Measurements from ENCODE around the gene LRRC8A. TPM values are rescaled to one million over a fixed set of nuclear protein-coding genes. Genes with fewer than 3 reads are reported as not detected.

Gene LRRC8A
- total and polyA plus RNA-seq, 2 of the 13 experiments (the other 11 are each of a cell fraction or from before 2014, with no cell fraction given): 16.1 to 40.6 TPM

- TF ChIP-seq USF2 (IDR thresholded peaks at IDR 0.05; ENCODE audit: low read depth, low read length) (peak; percentile 98), USF2 (CRISPR knock-in tag; IDR thresholded peaks at IDR 0.05; ENCODE audit: borderline replicate concordance) (peak; percentile 98; the same call in 1 of the 2 replicates), PATZ1 (CRISPR knock-in tag; IDR thresholded peaks at IDR 0.05) (peak; percentile 87), RNF2 (conservative IDR thresholded peaks at IDR 0.05; ENCODE audit: low read depth) (no peak), REST (IDR thresholded peaks at IDR 0.05; ENCODE audit: borderline replicate concordance in 1 of 2, low read depth in 1 of 2, low read length in 2 of 2) (peak in 1 of 2 experiments; percentile 52; a peak in 1 of 4 replicates), SMAD1 (CRISPR knock-in tag; IDR thresholded peaks at IDR 0.05; ENCODE audit: borderline replicate concordance, low read depth) (0 out of 2 replicates have a peak, but pooled peaks have one; percentile 71), CBFB (CRISPR knock-in tag; IDR thresholded peaks at IDR 0.05) (peak; percentile 36; the same call in 1 of the 2 replicates), TMF1 (CRISPR knock-in tag; IDR thresholded peaks at IDR 0.05; ENCODE audit: low read depth) (no peak), ZFX (CRISPR knock-in tag; IDR thresholded peaks at IDR 0.05; ENCODE audit: low read depth) (peak; percentile 16), NAIF1 (CRISPR knock-in tag; IDR thresholded peaks at IDR 0.05; ENCODE audit: borderline replicate concordance) (0 out of 2 replicates have a peak, but pooled peaks have one; percentile 44), ZMAT3 (CRISPR knock-in tag; conservative IDR thresholded peaks at IDR 0.05) (peak; percentile 93), ZSCAN9 (CRISPR knock-in tag; IDR thresholded peaks at IDR 0.05; ENCODE audit: borderline replicate concordance) (peak; percentile 65; the same call in 1 of the 2 replicates), SOX5 (CRISPR knock-in tag; IDR thresholded peaks at IDR 0.05; ENCODE audit: borderline replicate concordance) (peak; percentile 59), AHDC1 (CRISPR knock-in tag; IDR thresholded peaks at IDR 0.05; ENCODE audit: borderline replicate concordance) (peak; percentile 14; the same call in 1 of the 2 replicates)
These were observed 65.8 kb downstream of the LRRC8A start, which contains the start of the genes DOLK and NUP188 (continued) for GRCh38 chr9:128947527-128948301.
